8988T (cell line): ENCODE results near the gene DDO.

Experiments used
- DNase-seq: peaks from one replicate; pipeline ENCODE4 v3.0.0; 2011

Gene DDO

GRCh38 chr6:110419028-110419739 is 3.8 kb upstream of the DDO start:
- DNase-seq: no peak

- no peak for DNase-seq
Observed at GRCh38 chr6:110418594-110418993, 3.2 kb upstream of the DDO start.

DNA sequence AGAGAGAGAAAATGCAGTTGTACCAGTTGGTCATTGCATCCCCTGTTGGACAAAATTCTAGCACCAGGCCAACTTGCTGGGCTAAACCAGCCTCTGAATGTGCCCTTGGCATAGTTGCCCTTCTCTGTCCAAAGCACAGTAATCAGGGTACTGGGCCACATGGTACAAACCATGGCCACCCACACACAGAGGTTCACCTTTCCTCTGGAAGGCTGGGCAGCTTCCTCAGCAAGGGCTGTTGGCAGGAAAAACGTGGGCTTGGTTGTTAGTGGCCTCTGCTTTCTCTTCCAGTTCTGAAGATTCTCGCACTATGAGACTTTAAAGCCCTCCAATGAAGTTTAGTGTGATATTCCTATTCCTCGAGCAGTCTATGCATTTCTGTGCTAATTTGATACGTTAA is 706 bp downstream of the DDO start:
- no peak for DNase-seq

- no peak for DNase-seq
Observed at GRCh38 chr6:110412360-110412759, 3.0 kb downstream of the DDO start.

- DNase-seq: no peak
Observed at GRCh38 chr6:110410511-110410910, 4.9 kb downstream of the DDO start.

- no peak for DNase-seq
Observed at GRCh38 chr6:110409794-110410193, 5.6 kb downstream of the DDO start.

DNA sequence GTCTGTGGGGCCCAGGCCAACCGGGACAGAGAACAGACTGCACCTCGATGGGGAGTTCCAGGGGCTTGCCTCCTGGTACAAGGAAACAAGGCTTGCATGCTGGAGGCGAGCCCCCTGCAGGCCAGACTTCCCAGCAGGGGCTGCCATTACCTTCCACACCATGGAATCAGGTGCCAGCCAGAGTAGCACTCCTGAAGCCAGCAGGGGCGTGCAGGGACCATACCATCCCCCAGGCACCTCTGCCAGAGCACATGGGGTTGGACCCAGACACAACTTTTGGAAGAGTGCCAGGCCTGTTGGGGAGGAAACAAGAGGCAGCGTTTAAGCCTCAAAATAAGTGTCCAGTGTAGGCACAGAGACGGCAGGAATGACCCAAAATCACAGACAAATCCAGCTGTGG is 6.5 kb downstream of the DDO start:
- DNase-seq: no peak

DNA sequence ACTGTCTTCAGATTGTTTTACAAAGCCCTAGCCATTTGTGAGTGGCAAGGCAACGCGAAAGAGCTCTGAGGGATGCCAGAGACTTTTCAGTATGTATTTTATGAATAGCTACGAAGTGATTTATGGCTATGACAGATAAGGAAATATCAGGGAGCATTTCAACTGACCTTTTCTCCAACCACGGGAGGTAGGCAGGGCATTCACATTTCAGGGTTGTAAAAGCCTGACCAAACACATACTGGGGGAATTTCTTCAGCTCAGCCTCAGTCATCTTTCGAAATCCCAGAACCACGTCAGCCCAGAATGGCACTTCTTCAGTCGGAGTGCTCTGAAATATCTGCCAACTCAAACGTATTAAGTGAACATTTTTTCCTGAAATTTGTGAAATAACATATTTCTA is 10.8 kb downstream of the DDO start:
- DNase-seq: no peak

GRCh38 chr6:110401585-110402176 is 13.7 kb downstream of the DDO start:
- no peak for DNase-seq

DNA sequence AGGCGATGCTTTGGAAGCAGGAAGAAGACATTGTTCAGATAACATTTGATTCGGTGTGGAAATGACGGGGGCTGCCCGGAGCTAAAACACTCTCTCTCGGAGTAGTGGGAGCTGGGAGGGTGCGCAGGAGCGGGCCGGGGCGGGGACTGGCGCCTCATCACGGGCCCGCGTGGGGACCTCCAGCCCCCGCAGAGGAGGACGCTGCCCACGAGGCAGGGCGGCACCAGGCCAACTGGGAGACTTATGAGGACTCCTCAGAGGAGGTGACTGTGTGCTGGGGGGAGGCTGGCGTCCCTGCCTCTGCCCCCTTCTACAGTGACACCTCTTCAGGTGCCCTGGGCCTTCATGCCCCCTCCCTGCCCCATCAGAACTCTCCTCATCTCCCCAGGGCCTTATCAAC is 15.2 kb downstream of the DDO start:
- DNase-seq: no peak

DNA sequence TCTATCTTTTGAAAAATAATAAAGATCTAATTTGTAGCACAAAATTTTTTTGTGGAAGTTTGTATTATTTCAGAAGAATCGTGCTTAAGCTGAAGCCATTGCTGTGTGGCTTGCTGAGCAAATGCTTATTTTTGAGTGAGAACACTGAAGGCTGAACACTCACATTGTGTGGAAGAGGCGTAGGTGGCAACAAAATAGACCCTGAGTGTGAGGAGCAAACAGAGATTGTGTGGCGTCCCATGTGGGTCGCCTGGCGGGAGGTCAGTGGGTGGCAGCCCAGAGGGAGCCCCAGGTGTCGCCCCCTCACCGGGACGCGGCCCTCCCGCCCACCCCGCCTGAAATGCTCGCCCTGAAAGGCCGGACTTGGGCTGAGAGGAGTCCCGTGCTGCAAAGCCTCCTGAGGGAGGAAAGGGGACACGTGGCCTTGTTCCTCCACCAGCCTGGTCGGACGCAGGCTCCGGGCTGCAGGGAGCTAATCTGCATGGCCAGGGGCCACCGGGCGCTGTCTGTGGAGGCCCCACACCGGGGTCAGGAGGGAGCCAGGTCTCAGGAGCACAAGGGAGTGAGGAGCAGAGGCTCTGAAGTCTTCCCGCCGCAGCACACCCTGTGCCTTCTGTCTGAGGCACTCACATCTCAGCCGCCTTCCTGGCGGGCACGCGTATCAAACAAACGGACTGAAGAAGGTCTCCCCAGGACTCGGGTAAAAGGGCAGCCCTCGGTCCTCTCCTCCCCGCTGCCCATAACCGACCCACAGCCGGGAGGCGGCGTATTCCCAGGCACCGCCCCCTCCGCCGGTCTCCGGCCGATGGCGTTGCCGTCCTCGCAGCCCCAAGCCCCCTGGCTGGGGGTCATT is 15.9 kb downstream of the DDO start:
- no peak for DNase-seq

- no peak for DNase-seq
Observed at GRCh38 chr6:110398778-110399177, 16.6 kb downstream of the DDO start.

GRCh38 chr6:110395221-110395620 is 20.2 kb downstream of the DDO start:
- DNase-seq: no peak

GRCh38 chr6:110394409-110394808 is 21.0 kb downstream of the DDO start:
- DNase-seq: no peak

GRCh38 chr6:110392727-110393126 is 22.6 kb downstream of the DDO start:
- DNase-seq: no peak

DNA sequence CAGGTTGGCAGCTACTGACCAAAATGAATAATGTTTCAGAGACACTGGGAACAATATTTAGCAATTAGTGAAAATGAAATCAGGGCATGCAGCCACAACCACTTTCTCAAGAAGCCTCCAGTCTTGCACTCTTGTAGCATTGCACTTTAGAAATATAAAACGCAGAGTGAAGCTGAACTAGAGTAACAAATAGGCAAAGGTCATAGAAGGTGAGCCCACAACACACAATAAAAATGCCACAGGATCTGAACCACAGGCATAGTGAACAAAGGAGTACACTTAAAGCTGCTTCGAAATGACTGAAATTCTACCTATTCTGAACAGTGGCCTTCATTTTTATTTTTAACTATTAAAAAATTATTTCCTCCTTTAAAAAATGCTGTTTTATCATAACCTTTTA is 25.0 kb downstream of the DDO start:
- DNase-seq: no peak

- DNase-seq: no peak
Observed at GRCh38 chr6:110389689-110390382, 25.5 kb downstream of the DDO start.

GRCh38 chr6:110387986-110388385 is 27.4 kb downstream of the DDO start:
- no peak for DNase-seq

DNA sequence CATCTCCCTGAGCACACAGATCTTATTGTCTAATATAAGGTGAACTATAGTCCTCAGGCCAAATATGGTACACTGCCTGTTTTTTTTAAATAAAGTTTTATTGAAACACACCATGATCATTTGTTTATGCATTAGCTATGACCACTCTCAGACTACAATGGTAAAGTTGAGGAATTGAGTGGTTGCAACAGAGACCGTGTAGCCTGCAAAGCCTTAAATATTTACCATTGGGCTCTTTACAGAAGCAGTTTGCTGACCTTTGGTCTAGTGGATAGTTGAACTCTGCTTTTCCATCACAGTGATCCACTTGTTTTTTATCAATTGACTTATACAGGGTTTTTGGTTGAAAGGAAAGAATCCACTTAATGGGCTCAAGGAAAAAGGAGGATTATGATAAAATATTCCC is 29.9 kb downstream of the DDO start:
- no peak for DNase-seq

GRCh38 chr6:110378552-110378951 is 36.8 kb downstream of the DDO start:
- no peak for DNase-seq

- DNase-seq: no peak
Observed at GRCh38 chr6:110369066-110369465, 46.3 kb downstream of the DDO start.

DNA sequence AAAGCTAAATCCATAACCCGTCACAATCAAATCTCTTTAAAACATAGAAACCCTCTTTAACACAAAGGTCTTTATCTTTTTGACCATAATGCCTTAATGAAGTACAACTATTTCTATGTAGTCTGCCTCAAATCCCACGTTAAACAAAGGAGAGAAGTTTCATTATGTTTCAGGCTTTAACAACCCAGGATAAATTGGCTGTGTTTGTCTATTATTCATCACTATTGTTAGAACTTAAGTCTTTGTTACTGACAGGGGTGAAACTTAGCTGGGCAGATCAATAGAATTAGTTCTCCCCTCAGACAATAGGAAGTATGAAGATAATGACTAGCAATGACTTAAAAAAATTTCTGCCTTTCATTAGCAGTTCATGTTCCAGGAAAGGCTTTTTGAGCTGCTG is 47.1 kb downstream of the DDO start:
- no peak for DNase-seq

- no peak for DNase-seq
Observed at GRCh38 chr6:110367825-110368224, 47.5 kb downstream of the DDO start.

GRCh38 chr6:110366975-110367374 is 48.4 kb downstream of the DDO start:
- DNase-seq: no peak
